Esophagus muscularis mucosa (tissue), 4 donors: Measurements from ENCODE around the gene PISD. TPM values are rescaled to one million over a fixed set of nuclear protein-coding genes. Genes with fewer than 3 reads are reported as not detected.
"Not testable (repeated sequence)": the region's sequence is repeated elsewhere in the genome, so short reads cannot be mapped to it uniquely, and the experiment has no call there.

Experiments
- DNase-seq: peaks from one replicate; pipeline ENCODE4 v3.0.0-alpha.2; 2017; ENCODE audit errors: extremely low spot score
- H3K27ac ChIP-seq, 4 donors: fragments of 200-600 bp; sonication (generic); replicated peaks in 1 of 4; 1 replicate in 3 of 4; 2 replicates in 1 of 4; pipeline ENCODE4 v1.5.1; 2016 to 2019; ENCODE audit warnings: mild to moderate bottlenecking in 1 of 4
- H3K27me3 ChIP-seq, 4 donors: fragments of 200-600 bp; sonication (generic); one replicate each; pipeline versions ENCODE4 v1.5.1 to v1.6.0; 2016 to 2019
- H3K36me3 ChIP-seq, 4 donors: fragments of 200-600 bp; sonication (generic); one replicate each; pipeline ENCODE4 v1.5.1; 2016 to 2019
- H3K4me1 ChIP-seq, 4 donors: fragments of 200-600 bp; sonication (generic); one replicate each; pipeline ENCODE4 v1.5.1; 2016 to 2019
- H3K4me3 ChIP-seq, 4 donors: fragments of 200-600 bp; sonication (generic); 1 replicate in 2 of 4; 2 replicates in 2 of 4; pipeline ENCODE4 v1.5.1; 2016 to 2019; ENCODE audit warnings: mild to moderate bottlenecking in 4 of 4, moderate library complexity in 1 of 4
- H3K9me3 ChIP-seq, 4 donors: fragments of 200-600 bp; sonication (generic); 1 replicate in 3 of 4; 2 replicates in 1 of 4; pipeline ENCODE4 v1.5.1; 2016 to 2019
- EP300 ChIP-seq: sonication (generic); formaldehyde crosslinking; IDR thresholded peaks from one replicate; pipeline ENCODE4 v1.6.1; 2017; ENCODE audit warnings: antibody characterized with exemption
- POLR2A ChIP-seq: fragments of 450-650 bp; IDR thresholded peaks from one replicate; pipeline ENCODE4 v1.6.1; 2017; ENCODE audit warnings: antibody characterized with exemption, moderate library complexity, mild to moderate bottlenecking, low read depth
- POLR2AphosphoS5 ChIP-seq, 2 donors: sonication (generic); formaldehyde crosslinking; IDR thresholded peaks; one replicate each; pipeline ENCODE4 v1.6.1; 2017; ENCODE audit warnings: antibody characterized with exemption in 2 of 2
- WGBS: methylation state at CpG from one replicate; pipeline ENCODE4 v1.1.5; 2018; 5-methylcytosine and 5-hydroxymethylcytosine counted together
- intact Hi-C: fragments of 100-400 bp; cut with DNase I; formaldehyde crosslinking; loops from one replicate; pipeline ENCODE4 v1.15.1; 2023
- total RNA-seq, 4 donors: library from RNA; depleted of rRNA; stranded (reverse); fragments of >200 nt; gene quantifications; one replicate each; pipeline versions ENCODE4 v1.1.0 to v1.2.1, GENCODE V29; 2016
- TF ChIP-seq, protein P1 (sequence below), 3 experiments: fragments of 200-600 bp in 2 of 3; fragments of 450-650 bp in 1 of 3; sonication (generic) in 2 of 3; IDR thresholded peaks; one replicate each; pipeline ENCODE4 v1.5.1; 2017 to 2019; ENCODE audit warnings: antibody characterized with exemption in 3 of 3, mild to moderate bottlenecking in 2 of 3, moderate library complexity in 1 of 3

The PISD gene
- total RNA-seq, 4 donors from 2014 or later = 14.1 to 40.1 (median 26.2) TPM

DNA sequence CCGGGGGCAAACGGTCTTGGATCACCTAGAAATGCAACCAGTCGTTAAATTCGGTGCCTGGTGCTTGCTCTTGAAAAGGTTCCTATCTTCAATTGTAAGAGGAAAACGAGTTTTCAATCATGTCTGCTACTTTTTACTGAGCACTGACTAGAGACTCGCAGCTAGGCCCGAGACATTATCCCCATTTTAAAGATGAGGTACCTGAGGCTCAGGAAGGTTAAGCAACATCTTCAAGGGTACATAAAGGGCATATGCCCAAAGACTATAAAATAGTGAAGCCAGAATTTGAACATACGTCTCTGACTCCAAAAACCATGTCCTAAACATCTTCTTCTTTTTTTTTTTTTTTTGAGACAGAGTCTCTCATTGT is 638 bp upstream of the PISD start:
- Histone ChIP-seq H3K27me3 (no peaks in the 10 kb centered on the region), H3K9me3 (no peaks in the 10 kb centered on the region), H3K36me3 (no peaks in the 10 kb centered on the region), H3K4me1 (peaks cover 15 to 24% (median 21%) of the 10 kb centered on the region in 4 donors), H3K4me3 (peak overlapping the region; percentile 83 to 95 (median 93)), H3K27ac (peak overlapping the region; percentile 72 to 80 (median 73))
- intact Hi-C loops = loop anchor here (10.0 kb wide), 1 partner anchor 282 kb away; the partner anchor contains the start of gene YWHAH
- WGBS = 62% methylated on average over 8 of the region's 8 CpGs
- TF ChIP-seq, protein P1, sequence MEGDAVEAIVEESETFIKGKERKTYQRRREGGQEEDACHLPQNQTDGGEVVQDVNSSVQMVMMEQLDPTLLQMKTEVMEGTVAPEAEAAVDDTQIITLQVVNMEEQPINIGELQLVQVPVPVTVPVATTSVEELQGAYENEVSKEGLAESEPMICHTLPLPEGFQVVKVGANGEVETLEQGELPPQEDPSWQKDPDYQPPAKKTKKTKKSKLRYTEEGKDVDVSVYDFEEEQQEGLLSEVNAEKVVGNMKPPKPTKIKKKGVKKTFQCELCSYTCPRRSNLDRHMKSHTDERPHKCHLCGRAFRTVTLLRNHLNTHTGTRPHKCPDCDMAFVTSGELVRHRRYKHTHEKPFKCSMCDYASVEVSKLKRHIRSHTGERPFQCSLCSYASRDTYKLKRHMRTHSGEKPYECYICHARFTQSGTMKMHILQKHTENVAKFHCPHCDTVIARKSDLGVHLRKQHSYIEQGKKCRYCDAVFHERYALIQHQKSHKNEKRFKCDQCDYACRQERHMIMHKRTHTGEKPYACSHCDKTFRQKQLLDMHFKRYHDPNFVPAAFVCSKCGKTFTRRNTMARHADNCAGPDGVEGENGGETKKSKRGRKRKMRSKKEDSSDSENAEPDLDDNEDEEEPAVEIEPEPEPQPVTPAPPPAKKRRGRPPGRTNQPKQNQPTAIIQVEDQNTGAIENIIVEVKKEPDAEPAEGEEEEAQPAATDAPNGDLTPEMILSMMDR (IDR thresholded peaks at IDR 0.05) = no peak
- TF ChIP-seq POLR2AphosphoS5 (IDR thresholded peaks at IDR 0.05) (no peak), POLR2A (no peak), EP300 (no peak)
- no peak for DNase-seq

DNA sequence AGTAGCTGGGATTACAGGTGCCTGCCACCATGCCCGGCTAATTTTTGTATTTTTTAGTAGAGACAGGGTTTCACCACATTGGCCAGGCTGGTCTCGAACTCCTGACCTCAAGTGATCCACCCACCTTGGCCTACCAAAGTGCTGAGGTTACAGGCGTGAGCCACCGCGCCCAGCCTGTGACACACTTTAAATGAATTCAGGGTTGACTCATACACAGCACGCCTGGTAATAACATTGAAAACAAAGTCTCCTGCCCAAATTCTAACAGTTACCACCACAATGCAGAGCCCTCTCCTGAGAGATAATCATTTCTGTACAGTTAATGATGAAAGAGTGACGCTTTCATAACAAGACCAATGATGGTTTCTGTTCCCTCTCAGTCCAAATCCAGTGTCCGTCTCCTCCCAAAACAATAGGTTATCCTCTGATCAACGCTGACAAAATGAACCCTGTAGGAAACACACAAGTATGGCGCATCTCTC is 1.1 kb downstream of the PISD start:
- Histone ChIP-seq H3K4me3 (peak overlapping the region; percentile 83 to 95 (median 93)), H3K27ac (peak overlapping the region in 1 of 4 donors; percentile 73), H3K4me1 (peaks cover 15 to 24% (median 21%) of the 10 kb centered on the region in 4 donors)
- H3K36me3 ChIP-seq, H3K9me3 ChIP-seq, DNase-seq, H3K27me3 ChIP-seq: not testable (repeated sequence)
- intact Hi-C loops = loop anchor here (10.0 kb wide), 1 partner anchor 284 kb away; the partner anchor contains the start of gene YWHAH
- WGBS = 61% methylated on average over 10 of the region's 10 CpGs

DNA sequence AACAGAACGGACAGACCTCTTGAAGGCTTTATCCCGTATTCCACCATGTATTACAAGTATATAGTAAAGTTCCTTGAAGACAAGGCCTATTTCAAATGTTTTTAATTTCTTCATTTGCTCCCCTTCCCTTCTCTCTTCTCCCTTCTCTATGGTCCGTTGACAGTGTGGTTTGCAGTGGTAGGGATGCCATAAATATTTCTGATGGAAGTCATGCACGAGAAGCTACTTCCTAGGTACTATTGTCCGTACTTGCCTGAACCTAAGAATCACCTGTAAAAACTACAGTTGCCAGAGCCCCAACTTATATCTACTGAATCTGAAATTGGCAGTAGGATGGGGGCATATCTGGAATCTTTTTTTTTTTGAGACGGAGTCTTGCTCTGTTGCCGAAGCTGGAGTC is 2.8 kb downstream of the PISD start:
- Histone ChIP-seq H3K4me3 (no peak overlapping the region), H3K27ac (no peak overlapping the region), H3K4me1 (peaks cover 15 to 24% (median 21%) of the 10 kb centered on the region in 4 donors), H3K9me3 (no peaks in the 10 kb centered on the region), H3K36me3 (no peaks in the 10 kb centered on the region), H3K27me3 (no peaks in the 10 kb centered on the region)
- TF ChIP-seq, protein P1 (IDR thresholded peaks at IDR 0.05) = no peak
- WGBS = 82% methylated on average over 7 of the region's 7 CpGs
- DNase-seq = no peak
- intact Hi-C loops = no loop called here

DNA sequence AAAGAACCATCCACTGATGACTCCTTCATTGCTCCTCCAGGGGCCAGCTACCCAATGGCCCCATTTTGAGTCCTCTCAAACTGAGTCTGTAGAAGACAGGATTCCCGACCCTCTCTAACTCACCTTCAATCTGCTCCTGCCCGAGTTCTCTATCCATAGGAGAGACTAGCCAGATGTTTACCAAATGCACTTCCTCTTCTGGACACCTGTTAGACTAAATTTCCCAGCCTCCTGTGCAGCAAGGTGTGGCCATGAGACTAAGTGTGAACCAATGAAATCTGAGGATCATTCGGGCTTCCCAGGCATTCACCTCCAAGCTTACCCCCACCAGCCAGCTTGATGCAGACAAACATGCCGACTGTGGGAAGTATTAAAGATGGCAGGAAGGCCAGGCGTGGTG is 7.6 kb downstream of the PISD start:
- peaks cover 0 to 9% (median 8%) of the 10 kb centered on the region in 4 donors for H3K36me3 ChIP-seq
- no peaks in the 10 kb centered on the region for H3K9me3 ChIP-seq
- 91% methylated on average over 5 of the region's 5 CpGs for WGBS
- TF ChIP-seq POLR2A (no peak), POLR2AphosphoS5 (IDR thresholded peaks at IDR 0.05) (no peak), EP300 (no peak)
- TF ChIP-seq, protein P1 (IDR thresholded peaks at IDR 0.05) = no peak
- no peak overlapping the region for H3K27ac ChIP-seq
- DNase-seq = no peak
- no peak overlapping the region for H3K4me3 ChIP-seq
- H3K4me1 ChIP-seq = peaks cover 0 to 11% (median 9%) of the 10 kb centered on the region in 4 donors
- intact Hi-C loops = no loop called here
- H3K27me3 ChIP-seq = no peaks in the 10 kb centered on the region

DNA sequence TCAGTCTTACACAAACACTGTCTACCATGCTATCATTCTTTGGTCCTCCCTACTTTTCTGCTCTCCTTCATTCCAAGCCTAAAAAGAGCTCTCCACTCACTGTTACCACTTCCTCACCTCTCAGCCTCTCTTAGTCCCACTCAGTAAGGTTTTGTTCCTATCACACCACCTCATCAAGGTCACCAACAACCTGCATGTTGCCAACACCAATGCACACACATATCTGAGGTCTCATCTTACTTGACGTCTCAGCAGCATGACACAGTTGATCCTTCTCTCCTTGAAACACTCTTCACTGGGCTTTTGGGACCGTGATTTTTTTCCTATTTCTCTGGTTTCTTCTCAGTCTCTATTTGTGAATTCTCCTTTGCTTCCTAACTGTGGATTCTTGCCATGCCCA is 8.1 kb downstream of the PISD start:
- intact Hi-C loops = no loop called here
- H3K4me3 ChIP-seq = no peak overlapping the region
- no peaks in the 10 kb centered on the region for H3K27me3 ChIP-seq
- peaks cover 0 to 13% (median 13%) of the 10 kb centered on the region in 4 donors for H3K36me3 ChIP-seq
- 97% methylated on average over 2 of the region's 2 CpGs for WGBS
- TF ChIP-seq POLR2AphosphoS5 (IDR thresholded peaks at IDR 0.05) = no peak
- TF ChIP-seq, protein P1 (IDR thresholded peaks at IDR 0.05) = no peak
- TF ChIP-seq POLR2A = no peak
- no peak for TF ChIP-seq EP300
- DNase-seq = no peak
- no peak overlapping the region for H3K27ac ChIP-seq
- no peaks in the 10 kb centered on the region for H3K9me3 ChIP-seq
- peaks cover 0 to 11% (median 9%) of the 10 kb centered on the region in 4 donors for H3K4me1 ChIP-seq
